HFF-Myc (cell line): ENCODE measurements around the gene YBX1.
"Not testable (repeated sequence)": the region's sequence is repeated elsewhere in the genome, so short reads cannot be mapped to it uniquely, and the experiment has no call there.

Experiments
- DNase-seq: peaks from one replicate; pipeline ENCODE4 v3.0.0-alpha.2; 2011; ENCODE audit warnings: low read depth; ENCODE audit errors: extremely low read depth
- H3K4me3 ChIP-seq: replicated peaks from 2 replicates; pipeline ENCODE4 v1.5.1; 2011; ENCODE audit warnings: low read depth, mild to moderate bottlenecking, control low read depth, low read length
- CTCF ChIP-seq: IDR thresholded peaks from 2 replicates; pipeline ENCODE4 v1.5.1; 2012; ENCODE audit warnings: mild to moderate bottlenecking, low read depth, low read length, control low read depth; ENCODE audit errors: missing control alignments

The YBX1 gene

DNA sequence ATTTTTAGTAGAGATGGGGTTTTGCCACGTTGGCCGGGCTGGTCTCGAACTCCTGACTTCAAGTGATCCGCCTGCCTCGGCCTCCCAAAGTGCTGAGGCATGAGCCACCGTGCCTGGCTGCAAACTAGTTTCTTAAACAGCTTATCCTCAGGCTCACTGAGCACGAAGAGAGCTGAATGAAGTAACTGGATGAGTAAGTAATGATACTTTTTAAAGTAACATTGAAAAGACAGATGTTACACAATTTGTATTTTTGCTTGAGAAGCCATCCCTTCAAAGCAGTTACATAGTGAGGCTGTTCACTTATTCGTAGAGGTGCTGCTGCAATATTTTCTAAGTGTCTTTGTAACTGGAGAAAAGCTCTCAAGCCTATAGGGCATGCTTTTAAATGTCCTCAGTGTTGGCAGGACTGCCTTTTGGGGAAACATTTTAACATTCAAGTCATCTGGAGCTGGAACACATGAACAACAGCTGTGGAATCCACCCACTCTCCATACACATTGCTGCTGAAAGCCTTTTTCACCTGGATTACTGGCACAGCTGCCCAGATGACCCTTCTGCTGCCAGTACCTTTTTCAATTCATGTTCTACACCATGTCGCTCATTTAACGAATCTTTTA is 2.7 kb upstream of the YBX1 start:
- peak overlapping the region; percentile 92; the same call in 1 of the 2 replicates for H3K4me3 ChIP-seq
- DNase-seq: peak; percentile 54
- no peak for TF ChIP-seq CTCF

GRCh38 chr1:42680055-42680454 is 2.2 kb upstream of the YBX1 start:
- TF ChIP-seq CTCF: no peak
- H3K4me3 ChIP-seq: peak overlapping the region; percentile 92
- DNase-seq: no peak

- DNase-seq: no peak
- no peak for TF ChIP-seq CTCF
- peak overlapping the region; percentile 92 for H3K4me3 ChIP-seq
These were observed 1.1 kb upstream of the YBX1 start for GRCh38 chr1:42680921-42681683.

GRCh38 chr1:42682484-42682738 is 193 bp downstream of the YBX1 start:
- not testable (repeated sequence) for DNase-seq
- H3K4me3 ChIP-seq: peak overlapping the region; percentile 92

- no peak for TF ChIP-seq CTCF
- peak overlapping the region; percentile 92 for H3K4me3 ChIP-seq
- DNase-seq: no peak
These were observed 717 bp downstream of the YBX1 start for GRCh38 chr1:42682739-42683531.

DNA sequence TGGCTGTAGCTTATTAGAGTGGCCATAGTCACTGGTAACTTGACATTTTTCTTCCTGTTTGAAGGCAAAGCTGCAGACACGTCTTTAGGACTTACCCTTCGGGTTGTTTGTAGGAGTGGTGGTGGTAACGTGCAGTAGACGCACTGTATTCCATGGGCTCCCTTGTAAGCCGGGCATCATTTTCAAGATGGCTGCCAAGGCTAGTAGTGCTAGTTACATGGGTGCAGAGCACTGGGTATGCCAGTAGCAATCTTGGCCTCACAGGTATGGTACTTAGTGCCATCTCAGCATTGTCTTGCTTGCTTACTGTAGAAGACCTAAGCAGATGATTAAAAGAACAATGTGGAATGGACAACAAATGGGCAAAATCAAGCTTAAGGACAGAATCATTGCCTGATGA is 1.9 kb downstream of the YBX1 start:
- DNase-seq: no peak
- peak overlapping the region; percentile 92 for H3K4me3 ChIP-seq
- no peak for TF ChIP-seq CTCF

GRCh38 chr1:42686418-42686817 is 4.2 kb downstream of the YBX1 start:
- H3K4me3 ChIP-seq: peak overlapping the region; percentile 92
- TF ChIP-seq CTCF: no peak
- no peak for DNase-seq
